HepG2 (cell line): Measurements from ENCODE around the gene KDM4F. TPM values are rescaled to one million over a fixed set of nuclear protein-coding genes. Genes with fewer than 3 reads are reported as not detected.

Experiments
- ATAC-seq: fragments of 200-7000 bp; cut with Tn5 transposase; 3 replicates; pipeline ENCODE4 v1.9.1; 2020; ENCODE audit warnings: mild to moderate bottlenecking, moderate library complexity
- BruUV-seq: library from RNA; stranded (reverse); fragments of 400-500 nt; replicated peaks from 2 replicates; lab custom pipeline; 2021; lab: Mats Ljungman, UMichigan
- CTCF ChIA-PET: fragments of 300-600 bp; formaldehyde crosslinking; extraction: SDS; loops from one replicate; lab custom pipeline; 2021; ENCODE audit warnings: low total read pairs, inconsistent platforms, low intra/inter-chr PET ratio; lab: Yijun Ruan, JAX
- POLR2A ChIA-PET: fragments of 350-600 bp; sonication (Branson Sonifier 250); formaldehyde crosslinking; loops from one replicate; lab custom pipeline; 2020; ENCODE audit warnings: antibody characterized with exemption, inconsistent platforms; lab: Yijun Ruan, JAX
- DNase-seq: peaks from one replicate; pipeline ENCODE4 v3.0.0-alpha.2; 2015; ENCODE audit warnings: low spot score
- FAIRE-seq: peaks from 3 replicates; lab custom pipeline; 2011; peaks lifted over from hg19 to GRCh38; lab: Jason Lieb, UNC
- H2AFZ ChIP-seq: one replicate; pipeline ENCODE4 v1.6.1; 2011; ENCODE audit warnings: low read length, inconsistent platforms
- H3K27ac ChIP-seq: fragments of 300-600 bp; 3 replicates; pipeline ENCODE4 v1.8.0; 2011; ENCODE audit warnings: mixed run types, mild to moderate bottlenecking, mixed read lengths, low read length, inconsistent platforms; ENCODE audit not compliant: insufficient read depth; ENCODE audit errors: extremely low read length
- H3K27me3 ChIP-seq, 2 experiments: fragments of 200-600 bp in 1 of 2; 2 replicates in 1 of 2; 3 replicates in 1 of 2; pipeline versions ENCODE4 v1.6.0 to v1.8.0; 2011; ENCODE audit warnings: low read length in 2 of 2, mild to moderate bottlenecking in 2 of 2, moderate library complexity in 2 of 2, inconsistent platforms in 1 of 2; ENCODE audit not compliant: insufficient read depth in 2 of 2, control insufficient read depth in 1 of 2
- H3K36me3 ChIP-seq, 2 experiments: fragments of 200-600 bp in 1 of 2; replicated peaks in 1 of 2; 2 replicates in 1 of 2; 3 replicates in 1 of 2; pipeline versions ENCODE4 v1.5.1 to v1.8.0; 2011; ENCODE audit warnings: low read length in 2 of 2, inconsistent platforms in 1 of 2; ENCODE audit not compliant: insufficient read depth in 2 of 2, control insufficient read depth in 1 of 2
- H3K4me1 ChIP-seq: 2 replicates; pipeline ENCODE4 v1.5.1; 2012; ENCODE audit warnings: low read length, inconsistent platforms; ENCODE audit not compliant: insufficient read depth
- H3K4me2 ChIP-seq: 2 replicates; pipeline ENCODE4 v1.6.0; 2011; ENCODE audit warnings: low read depth, low read length, inconsistent platforms
- H3K4me3 ChIP-seq, 3 experiments: fragments of 200-600 bp in 1 of 3; sonication (generic), shearing (Covaris generic) in 1 of 3; replicated peaks in 1 of 3; 2 replicates each; pipeline ENCODE4 v1.5.1; 2011 to 2016; ENCODE audit warnings: low read length in 3 of 3, inconsistent platforms in 2 of 3, low read depth in 2 of 3, mild to moderate bottlenecking in 2 of 3, control low read depth in 1 of 3, mixed read lengths in 1 of 3; ENCODE audit not compliant: insufficient read depth in 1 of 3
- H3K79me2 ChIP-seq: one replicate; pipeline ENCODE4 v1.6.1; 2011; ENCODE audit warnings: low read length, inconsistent platforms; ENCODE audit not compliant: insufficient read depth
- H3K9ac ChIP-seq: 2 replicates; pipeline ENCODE4 v1.6.0; 2011; ENCODE audit warnings: mild to moderate bottlenecking, low read depth, low read length, inconsistent platforms; ENCODE audit not compliant: insufficient read depth
- H3K9me3 ChIP-seq: 2 replicates; pipeline ENCODE4 v1.5.1; 2012; ENCODE audit warnings: mild to moderate bottlenecking, low read length
- H4K20me1 ChIP-seq: 2 replicates; pipeline ENCODE4 v1.6.0; 2011; ENCODE audit warnings: inconsistent platforms, mild to moderate bottlenecking, low read length, moderate library complexity; ENCODE audit not compliant: insufficient read depth
- ATF4 ChIP-seq, 2 experiments: fragments of 450-650 bp in 1 of 2; sonication (generic) in 1 of 2; formaldehyde crosslinking; IDR thresholded peaks; 2 replicates each; pipeline versions ENCODE4 v1.5.0 to v1.8.0; 2020 to 2022; ENCODE audit warnings: mild to moderate bottlenecking in 1 of 2, missing genetic modification reagents in 1 of 2
- DNMT1 ChIP-seq: sonication (generic); formaldehyde crosslinking; IDR thresholded peaks from 2 replicates; pipeline ENCODE4 v1.5.1; 2020; ENCODE audit warnings: mild to moderate bottlenecking, missing genetic modification reagents
- GABPA ChIP-seq, 2 experiments: IDR thresholded peaks; 2 replicates each; pipeline ENCODE4 v1.6.1; 2011 to 2016; ENCODE audit warnings: low read depth in 2 of 2, low read length in 1 of 2, missing biosample characterization in 1 of 2, missing genetic modification characterization in 1 of 2
- GMEB1 ChIP-seq: sonication (generic); formaldehyde crosslinking; IDR thresholded peaks from 2 replicates; pipeline ENCODE4 v1.5.1; 2020; ENCODE audit warnings: missing genetic modification reagents, mild to moderate bottlenecking, borderline replicate concordance
- MTERF4 ChIP-seq: sonication (generic); formaldehyde crosslinking; IDR thresholded peaks from 2 replicates; pipeline ENCODE4 v1.8.0; 2023; ENCODE audit warnings: mild to moderate bottlenecking, missing genetic modification reagents
- NFE2L2 ChIP-seq: fragments of 150-350 bp; IDR thresholded peaks from 2 replicates; pipeline ENCODE4 v1.6.1; 2014; ENCODE audit warnings: low read length
- ZFP1 ChIP-seq: IDR thresholded peaks from 2 replicates; pipeline ENCODE4 v1.6.1; 2016
- ZFP91 ChIP-seq: sonication (generic); formaldehyde crosslinking; IDR thresholded peaks from 2 replicates; pipeline ENCODE4 v1.9.0; 2022; ENCODE audit warnings: missing genetic modification reagents, mild to moderate bottlenecking, borderline replicate concordance
- ZNF678 ChIP-seq: sonication (generic); formaldehyde crosslinking; IDR thresholded peaks from 2 replicates; pipeline ENCODE4 v1.4.0; 2020; ENCODE audit warnings: mild to moderate bottlenecking, missing genetic modification reagents
- WGBS: methylation state at CpG from one replicate; pipeline ENCODE4 v1.1.6; 2017; ENCODE audit warnings: low lambda C conversion rate; 5-methylcytosine and 5-hydroxymethylcytosine counted together
- in situ Hi-C: cut with HindIII; loops from 2 replicates; pipeline ENCODE4 v1.10.0; 2017; ENCODE audit warnings: low pct_unique_long_range_greater_than_20kb; ENCODE audit not compliant: extremely low pct_ligation_motif_present
- intact Hi-C: fragments of 100-400 bp; cut with micrococcal nuclease; formaldehyde crosslinking; loops from one replicate; pipeline ENCODE4 v1.10.0; 2022; ENCODE audit not compliant: unreplicated experiment
- polyA plus RNA-seq, 8 experiments: library from polyadenylated mRNA; depleted of rRNA in 3 of 8; stranded (reverse) in 7 of 8; unstranded in 1 of 8; fragments of >200 nt; fragmentation: Illumina TruSeq in 4 of 8; extraction: Trizol in 4 of 8; gene quantifications; 2 replicates each; pipeline versions ENCODE4 v1.2.1 to v1.2.3, GENCODE V29; 2011 to 2016; ENCODE audit warnings: low read depth in 4 of 8, missing spikeins in 1 of 8, mixed read lengths in 1 of 8; ENCODE audit not compliant: insufficient read depth in 1 of 8
- total RNA-seq, 5 experiments: library from RNA; depleted of rRNA; stranded (reverse); fragments of >200 nt; fragmentation: Illumina TruSeq; extraction: Trizol; gene quantifications; 2 replicates each; pipeline ENCODE4 v1.2.3, GENCODE V29; 2016; ENCODE audit warnings: low read depth in 1 of 5

The KDM4F gene
- total and polyA plus RNA-seq, 2 of the 13 experiments (the other 11 are each of a cell fraction or from before 2014, with no cell fraction given), result not detected

GRCh38 chr11:95084509-95084908, 35.3 kb downstream of the KDM4F start:
- no peak for TF ChIP-seq GMEB1
- TF ChIP-seq ATF4 (CRISPR knock-in tag; IDR thresholded peaks at IDR 0.05), result peak in 1 of 2 experiments; percentile 75; a peak in 2 of 4 replicates
- no peak overlapping the region for H3K4me2 ChIP-seq
- peaks cover 8% of the 10 kb centered on the region; the same call in 1 of the 2 replicates for H3K4me1 ChIP-seq
- ATAC-seq (no peak), DNase-seq (no peak), FAIRE-seq (no peak)
- H3K9me3 ChIP-seq, result no peaks in the 10 kb centered on the region
- H2AFZ ChIP-seq, result no peak overlapping the region
- H3K36me3 ChIP-seq, result no peaks in the 10 kb centered on the region
- intact Hi-C loops (no loop called here), in situ Hi-C loops (loop anchor here (25.0 kb wide), 1 partner anchor 153 kb away; the partner anchor contains the start of gene SESN3)
- H3K79me2 ChIP-seq, result no peaks in the 10 kb centered on the region
- no peak overlapping the region for H3K9ac ChIP-seq
- H3K27me3 ChIP-seq, result peaks cover 1 to 2% of the 10 kb centered on the region in 2 experiments; a peak in 1 of 5 replicates
- no TSS peak for BruUV-seq
- H4K20me1 ChIP-seq, result no peaks in the 10 kb centered on the region
- ChIA-PET CTCF (no interaction called here), POLR2A (interaction anchor here (0.9 to 1.4 kb wide), 2 partner anchors 16 to 17 kb away, joined by 3 to 5 read pairs; partner anchors contain the start of gene SRSF8)
- H3K4me3 ChIP-seq, result no peak overlapping the region
- H3K27ac ChIP-seq, result no peak overlapping the region

GRCh38 chr11:95085117-95085816, 36.0 kb downstream of the KDM4F start:
- H2AFZ ChIP-seq, result no peak overlapping the region
- POLR2A ChIA-PET, result interaction anchor here (0.9 to 1.4 kb wide), 2 partner anchors 17 to 18 kb away, joined by 3 to 5 read pairs; partner anchors contain the start of gene SRSF8
- TF ChIP-seq ZFP1 (CRISPR knock-in tag) (no peak), NFE2L2 (no peak), DNMT1 (CRISPR knock-in tag) (no peak), ZNF678 (CRISPR knock-in tag) (no peak), ZFP91 (CRISPR knock-in tag) (no peak), MTERF4 (CRISPR knock-in tag) (no peak), GABPA (IDR thresholded peaks at IDR 0.05; ENCODE audit: low read depth, low read length) (no peak), GABPA (CRISPR knock-in tag; IDR thresholded peaks at IDR 0.05; ENCODE audit: low read depth) (no peak)

More at GRCh38 chr11:95085117-95085816, 36.0 kb downstream of the KDM4F start:
- no peaks in the 10 kb centered on the region for H3K9me3 ChIP-seq
- DNase-seq (no peak), ATAC-seq (no peak), FAIRE-seq (no peak)
- H4K20me1 ChIP-seq, result no peaks in the 10 kb centered on the region
- intact Hi-C loops (no loop called here), in situ Hi-C loops (loop anchor here (25.0 kb wide), 1 partner anchor 152 kb away; the partner anchor contains the start of gene SESN3)
- no peak overlapping the region for H3K27ac ChIP-seq
- no peak overlapping the region for H3K9ac ChIP-seq
- H3K4me2 ChIP-seq, result no peak overlapping the region
- H3K79me2 ChIP-seq, result no peaks in the 10 kb centered on the region
- H3K4me3 ChIP-seq, result no peak overlapping the region
- peaks cover 8% of the 10 kb centered on the region for H3K4me1 ChIP-seq
- CTCF ChIA-PET, result no interaction called here
- WGBS, result 4% methylated on average over 3 of the region's 3 CpGs
- H3K36me3 ChIP-seq, result no peaks in the 10 kb centered on the region
- 0 out of 5 replicates have a peak, but pooled peaks cover 1 to 2% of the 10 kb centered on the region in 2 experiments for H3K27me3 ChIP-seq
- BruUV-seq, result no TSS peak
